Activated CD8-positive, alpha-beta memory T cell treated with anti-CD3 and anti-CD28 coated beads for 1 hour (primary cell): ENCODE measurements around the gene CACNA2D2.

ENCODE experiments used
- DNase-seq, 2 donors: peaks; one replicate each; pipeline ENCODE4 v3.0.0-alpha.2; 2020; ENCODE audit warnings: low read depth in 1 of 2; ENCODE audit errors: extremely low read depth in 1 of 2

CACNA2D2 gene

DNA sequence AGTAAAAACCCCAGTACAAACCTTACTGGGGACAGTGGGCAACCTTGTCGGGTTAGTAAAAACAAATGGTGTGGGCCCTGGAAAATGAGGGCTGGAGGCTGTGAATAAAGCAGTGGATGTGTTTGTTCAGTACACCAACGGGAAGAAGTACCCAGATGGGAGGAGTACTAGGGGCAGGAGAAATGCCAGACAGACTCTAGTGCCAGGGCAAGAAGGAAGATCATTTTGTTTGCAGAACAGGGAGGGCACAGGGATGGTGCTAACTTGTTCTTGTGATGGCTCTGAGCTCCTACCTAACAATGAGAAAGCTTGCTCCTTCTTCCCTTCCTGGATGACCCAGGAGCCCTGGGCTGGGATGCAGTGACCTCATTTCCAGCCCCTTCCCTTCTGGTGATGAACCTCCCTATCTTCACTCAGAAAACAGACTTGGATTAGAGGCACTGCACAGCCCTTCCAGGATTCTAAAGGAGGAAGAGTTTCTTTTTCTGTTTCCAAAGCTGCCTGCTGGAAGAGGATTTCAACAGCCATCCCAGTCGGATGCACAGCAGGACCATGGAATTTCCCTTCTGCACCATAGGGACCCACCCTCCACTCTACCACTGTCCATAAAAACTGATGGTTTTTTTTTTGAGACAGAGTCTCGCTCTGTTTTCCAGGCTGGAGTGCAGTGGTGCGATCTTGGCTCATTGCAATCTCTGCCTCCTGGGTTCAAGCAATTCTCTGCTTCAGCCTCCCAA is 168.9 kb downstream of the CACNA2D2 start:
- no peak for DNase-seq

GRCh38 chr3:50333744-50334328 is 169.6 kb downstream of the CACNA2D2 start:
- DNase-seq: no peak

- no peak for DNase-seq
Measured at GRCh38 chr3:50331364-50331907, 172.0 kb downstream of the CACNA2D2 start.

GRCh38 chr3:50330330-50330729 is 173.1 kb downstream of the CACNA2D2 start:
- DNase-seq: no peak

DNA sequence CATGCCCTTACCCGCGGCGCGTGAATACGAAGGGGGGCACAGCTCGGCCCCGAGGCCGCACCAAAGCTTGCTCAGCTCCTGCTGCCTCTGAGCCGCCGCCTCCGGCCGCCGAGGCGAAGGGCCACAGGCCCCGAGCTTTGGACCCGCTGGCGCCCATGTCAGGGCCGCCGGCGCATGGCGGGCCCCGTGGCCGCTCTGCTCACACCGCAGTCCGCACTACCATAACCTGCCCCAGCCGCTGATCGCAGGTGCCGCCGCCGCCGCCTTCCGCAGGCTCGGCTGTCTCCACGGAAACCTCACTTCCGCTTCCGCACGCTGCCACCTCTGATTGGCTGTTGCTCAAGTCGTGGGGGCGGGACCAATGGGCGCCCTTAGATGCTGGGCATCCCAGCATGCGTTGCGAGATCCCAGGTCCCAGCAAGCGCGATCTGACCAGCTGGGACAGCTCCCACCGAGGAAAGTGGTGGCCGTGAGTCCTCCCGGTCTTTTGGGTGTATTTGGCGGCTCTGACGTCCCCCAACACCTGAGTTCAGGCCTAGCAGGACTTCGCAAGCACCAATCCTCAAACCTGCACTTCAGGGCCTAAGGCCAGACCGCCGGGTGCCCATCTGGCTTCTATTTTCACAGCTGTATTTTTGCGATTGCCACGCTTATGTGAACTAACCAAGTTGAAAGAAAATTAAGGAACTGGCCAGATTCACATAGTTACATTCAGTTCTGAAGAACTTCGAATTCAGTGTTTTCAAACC is 175.3 kb downstream of the CACNA2D2 start, which contains the start of gene TUSC2:
TSS of gene TUSC2 (minus strand) at position 281 of the 749 bp plus-strand sequence. CDS start at position 157, 124 bp downstream.
- peak; percentile 86 to 91 for DNase-seq

GRCh38 chr3:50327129-50327528 is 176.3 kb downstream of the CACNA2D2 start:
- DNase-seq: no peak

- DNase-seq: no peak
Measured at GRCh38 chr3:50326182-50326541, 177.3 kb downstream of the CACNA2D2 start.

GRCh38 chr3:50325497-50326181 is 177.8 kb downstream of the CACNA2D2 start:
- no peak for DNase-seq

DNA sequence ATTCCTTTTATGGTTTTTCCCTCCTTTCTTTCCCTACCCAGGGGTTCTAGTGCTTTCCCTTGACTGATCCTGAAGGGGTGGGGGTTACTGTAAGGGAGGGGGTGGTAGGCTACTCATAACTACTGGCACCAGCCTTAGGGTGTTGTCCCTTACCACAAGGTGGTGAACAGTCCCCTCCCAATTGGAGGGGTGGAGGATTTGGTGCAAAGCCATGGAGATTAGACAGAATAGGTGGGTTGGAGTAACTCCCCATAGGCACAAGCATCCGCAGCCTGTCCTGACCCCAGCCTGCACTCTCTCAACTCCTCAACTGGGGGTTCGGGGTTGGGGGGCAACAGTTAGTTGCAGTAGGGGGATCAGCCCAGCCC is 178.3 kb downstream of the CACNA2D2 start:
- DNase-seq: no peak

DNA sequence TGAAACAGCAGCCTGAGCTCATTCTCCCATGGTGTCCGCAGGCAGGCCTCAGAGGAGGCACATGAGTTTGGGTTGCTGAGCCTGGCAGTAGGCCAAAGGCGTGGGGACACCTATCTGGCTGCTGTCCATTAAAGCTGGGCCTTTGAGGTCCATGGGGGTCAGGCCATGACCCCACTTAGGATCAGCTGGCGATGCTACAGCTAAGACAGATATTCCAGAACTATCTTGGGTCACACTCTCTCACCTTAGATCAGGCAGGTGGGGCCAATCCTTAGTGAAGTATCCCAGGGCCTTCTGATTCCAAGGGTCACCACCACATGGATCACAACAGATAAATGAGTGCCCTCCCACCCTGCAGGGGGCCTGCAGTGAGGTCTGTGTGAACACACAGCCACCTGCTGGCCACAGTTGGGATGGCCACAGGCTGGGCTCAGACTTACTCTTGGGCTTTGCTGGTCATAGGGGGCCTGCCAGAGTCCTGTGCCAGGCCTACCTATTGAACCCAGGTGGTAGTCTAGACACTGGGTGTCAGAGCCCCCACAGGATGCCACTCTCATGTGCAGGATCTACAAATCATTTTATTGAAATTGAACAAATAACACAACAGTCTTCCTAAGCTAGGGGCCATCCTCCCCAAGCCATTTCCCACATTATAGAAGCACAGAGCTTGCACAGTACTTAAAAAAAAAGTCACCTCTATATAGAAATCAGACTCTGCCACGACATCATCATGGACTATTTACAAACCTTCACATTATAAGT is 178.9 kb downstream of the CACNA2D2 start:
- DNase-seq: peak in 1 of 2 donors; percentile 39

DNA sequence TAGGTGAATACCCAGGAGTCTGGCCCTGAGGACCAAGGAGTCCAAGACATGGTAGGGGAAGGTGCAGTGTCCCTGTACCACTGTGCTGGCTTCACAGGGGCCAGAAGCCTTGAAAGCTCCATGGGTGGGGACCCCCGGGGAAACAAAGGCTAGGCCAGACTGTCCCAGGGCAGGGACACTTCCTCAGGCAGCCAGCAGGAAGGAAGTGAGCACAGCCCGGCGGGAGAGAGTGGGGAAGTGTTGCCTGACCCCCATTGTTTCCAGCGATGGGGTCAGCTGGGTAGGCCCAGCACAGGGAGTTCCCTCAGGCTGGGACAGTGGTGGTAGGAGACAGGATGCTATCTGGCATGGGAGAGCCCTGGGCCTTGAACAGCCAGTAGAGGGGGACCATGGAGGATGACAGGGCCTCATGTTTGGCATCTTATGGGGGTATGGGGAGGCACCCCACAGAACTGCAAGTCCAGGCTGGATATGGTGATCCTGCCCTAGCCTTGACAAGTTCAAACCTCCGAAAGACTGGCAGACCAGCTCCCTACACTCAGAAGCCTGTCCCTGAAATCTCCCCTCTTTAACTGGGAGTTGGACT is 179.7 kb downstream of the CACNA2D2 start:
- no peak for DNase-seq

- no peak for DNase-seq
Measured at GRCh38 chr3:50323092-50323600, 180.3 kb downstream of the CACNA2D2 start.

GRCh38 chr3:50322386-50323091 is 180.9 kb downstream of the CACNA2D2 start, which contains the start of gene HYAL2:
Gene HYAL2, minus strand, starts transcription at chr3:50322745. Its CDS starts 2,256 bp downstream, at chr3:50320489.
- DNase-seq: no peak

GRCh38 chr3:50322115-50322385 is 181.4 kb downstream of the CACNA2D2 start:
- DNase-seq: no peak

- DNase-seq: peak; percentile 43 to 67
Measured at GRCh38 chr3:50321336-50322114, 181.9 kb downstream of the CACNA2D2 start.

- DNase-seq: peak in 1 of 2 donors; percentile 38
Measured at GRCh38 chr3:50320853-50321335, 182.5 kb downstream of the CACNA2D2 start.

DNA sequence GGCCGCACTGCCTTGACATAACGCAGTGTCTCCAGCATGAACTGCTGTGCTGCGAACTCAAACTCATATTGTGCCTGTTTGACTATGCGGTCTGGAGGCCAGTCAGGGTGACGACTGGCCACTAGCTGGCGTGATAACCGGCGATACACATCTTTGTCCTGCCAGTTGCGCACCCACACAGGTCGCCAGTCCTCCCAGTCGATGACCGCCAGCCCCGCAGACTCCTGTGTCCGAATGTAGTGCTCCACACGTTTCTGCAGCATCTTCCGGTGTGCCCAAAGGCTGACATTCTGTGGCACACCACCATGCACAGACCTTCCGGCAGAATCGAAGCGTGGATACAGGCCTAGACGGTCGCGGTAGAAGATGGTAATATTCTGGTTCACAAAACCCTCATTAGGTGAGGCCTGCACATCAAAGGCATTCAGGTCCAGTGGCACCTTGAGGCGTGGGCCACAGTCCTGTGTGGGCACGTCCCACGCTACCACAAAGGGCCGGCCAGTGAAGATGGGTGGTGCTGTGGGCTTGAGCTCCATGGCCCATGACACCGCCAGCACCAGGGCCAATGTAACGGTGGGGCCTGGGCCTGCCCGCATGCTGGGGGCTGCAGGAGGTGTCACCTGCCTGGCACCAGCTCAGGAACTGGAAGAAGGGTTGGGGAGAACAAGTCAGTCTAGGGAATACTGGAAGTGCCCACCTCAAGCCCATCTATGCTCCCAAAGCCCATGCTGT is 183.4 kb downstream of the CACNA2D2 start:
- no peak for DNase-seq
